ENCODE results near the gene TRIM44. TPM values are rescaled to one million over a fixed set of nuclear protein-coding genes. Genes with fewer than 3 reads are reported as not detected.

The TRIM44 gene
- total RNA-seq, 5 donors from 2014 or later (not counting 1 experiment from before 2014, with no cell fraction given), result 39.8 to 58.4 (median 51.7) TPM

DNA sequence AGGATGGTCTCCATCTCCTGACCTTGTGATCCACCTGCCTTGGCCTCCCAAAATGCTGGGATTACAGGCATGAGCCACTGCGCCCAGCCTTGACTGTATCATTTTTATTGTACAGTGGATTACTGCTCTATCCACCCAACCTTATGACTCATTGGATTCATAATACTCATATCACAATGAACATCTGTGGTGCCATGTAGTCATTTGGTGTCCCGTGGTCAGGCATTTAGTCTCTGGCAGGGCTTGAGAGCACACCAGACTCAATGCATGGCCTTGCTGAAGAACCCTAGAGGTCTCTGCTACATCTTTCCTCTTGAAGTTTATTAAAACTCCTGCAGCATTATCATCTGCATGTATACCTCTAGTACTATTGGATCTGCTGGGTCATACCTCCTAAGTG is 183.3 kb downstream of the TRIM44 start:
- ATAC-seq (replicated peaks in 1 of 4) (no peak), DNase-seq (no peak)
- H3K27me3 ChIP-seq (replicated peaks in 1 of 2; ENCODE audit: control insufficient read depth in 2 of 2, extremely low read depth in 1 of 2, insufficient read depth in 2 of 2, low read length in 1 of 2), result peaks cover 0 to 3% of the 10 kb centered on the region in 2 experiments
- ChIA-PET CTCF (no interaction called here), POLR2A (no interaction called here)
- Mint-ChIP-seq H3K27me3 (peaks cover 16 to 38% of the 10 kb centered on the region in 2 donors), H3K4me1 (no peaks in the 10 kb centered on the region), H3K27ac (no peak overlapping the region), H3K36me3 (no peaks in the 10 kb centered on the region), H3K9me3 (no peaks in the 10 kb centered on the region), H3K4me3 (no peak overlapping the region)
- H3K27ac ChIP-seq (ENCODE audit: low read length), result no peak overlapping the region
- WGBS (ENCODE audit: insufficient coverage), result 56% methylated on average over 1 of the region's 2 CpGs
- H3K4me1 ChIP-seq (ENCODE audit: control insufficient read depth in 1 of 2, extremely low read depth in 1 of 2, insufficient read depth in 2 of 2, low read length in 2 of 2), result no peaks in the 10 kb centered on the region
- no peaks in the 10 kb centered on the region for H3K9me3 ChIP-seq
- H3K4me3 ChIP-seq (ENCODE audit: control insufficient read depth in 1 of 2, extremely low read depth in 1 of 2, low read length in 1 of 2), result no peak overlapping the region
- H3K36me3 ChIP-seq (ENCODE audit: control insufficient read depth in 2 of 2, extremely low read depth in 1 of 2, insufficient read depth in 1 of 2, low read length in 1 of 2), result no peaks in the 10 kb centered on the region

DNA sequence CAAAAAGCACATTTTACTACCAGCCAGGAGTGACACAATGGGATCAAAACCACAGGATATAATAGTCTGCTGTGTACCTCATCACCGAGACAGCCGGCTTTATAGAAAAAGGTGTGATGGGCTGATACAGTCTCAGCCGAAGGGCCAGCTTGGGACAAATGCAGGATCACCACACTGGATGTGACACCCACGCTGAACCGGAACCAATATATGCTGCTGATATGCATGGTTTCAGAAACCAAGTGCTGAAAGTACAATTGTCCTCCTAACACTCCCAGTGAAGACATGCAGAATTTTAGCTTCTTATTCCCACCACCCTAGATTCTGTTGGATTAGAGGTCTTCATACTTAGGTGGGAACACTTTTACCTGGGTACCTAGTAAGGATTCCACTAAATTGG is 184.3 kb downstream of the TRIM44 start:
- H3K27me3 Mint-ChIP-seq, result peaks cover 10 to 30% of the 10 kb centered on the region in 2 donors
- CTCF ChIA-PET, result interaction anchor here in 1 of 2 donors (0.6 kb wide), 1 partner anchor 397 kb away, joined by 3 read pairs; no protein-coding TSS in a partner anchor
- no peaks in the 10 kb centered on the region for H3K4me1 Mint-ChIP-seq
- H3K9me3 Mint-ChIP-seq, result no peaks in the 10 kb centered on the region
- POLR2A ChIA-PET, result no interaction called here
- H3K27me3 ChIP-seq (replicated peaks in 1 of 2; ENCODE audit: control insufficient read depth in 2 of 2, extremely low read depth in 1 of 2, insufficient read depth in 2 of 2, low read length in 1 of 2), result peaks cover 0 to 3% of the 10 kb centered on the region in 2 experiments
- no peak overlapping the region for H3K4me3 Mint-ChIP-seq
- ATAC-seq (replicated peaks in 1 of 4) (no peak), DNase-seq (no peak)
- H3K27ac Mint-ChIP-seq, result no peak overlapping the region
- no peaks in the 10 kb centered on the region for H3K36me3 ChIP-seq (ENCODE audit: control insufficient read depth in 2 of 2, extremely low read depth in 1 of 2, insufficient read depth in 1 of 2, low read length in 1 of 2)
- H3K4me1 ChIP-seq (ENCODE audit: control insufficient read depth in 1 of 2, extremely low read depth in 1 of 2, insufficient read depth in 2 of 2, low read length in 2 of 2), result no peaks in the 10 kb centered on the region
- H3K36me3 Mint-ChIP-seq, result no peaks in the 10 kb centered on the region
- no peak overlapping the region for H3K4me3 ChIP-seq (ENCODE audit: control insufficient read depth in 1 of 2, extremely low read depth in 1 of 2, low read length in 1 of 2)
- H3K27ac ChIP-seq (ENCODE audit: low read length), result no peak overlapping the region
- no peaks in the 10 kb centered on the region for H3K9me3 ChIP-seq
- WGBS (ENCODE audit: insufficient coverage), result 90% methylated on average over 2 of the region's 5 CpGs

DNA sequence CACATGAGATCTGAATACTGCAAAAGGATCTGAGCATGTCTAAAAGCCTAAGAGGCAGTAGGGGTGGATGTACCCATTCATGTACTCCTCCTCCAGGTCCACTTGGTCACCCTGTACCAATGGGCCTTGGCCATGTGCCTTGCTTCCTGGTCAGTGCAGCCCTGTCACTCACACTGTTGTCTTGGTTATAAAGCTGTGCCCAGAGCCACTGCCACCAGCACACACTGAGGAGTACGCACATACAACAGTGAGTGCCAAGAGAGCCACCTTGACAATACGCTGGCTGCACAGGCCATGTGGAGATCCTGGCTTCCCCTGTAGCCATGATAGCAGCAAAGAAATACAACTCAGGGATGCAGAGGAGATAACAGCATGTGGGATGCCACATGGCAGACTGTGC is 184.9 kb downstream of the TRIM44 start:
- H3K9me3 ChIP-seq, result no peaks in the 10 kb centered on the region
- H3K4me1 Mint-ChIP-seq, result no peaks in the 10 kb centered on the region
- POLR2A ChIA-PET, result no interaction called here
- no peak overlapping the region for H3K4me3 Mint-ChIP-seq
- H3K27me3 ChIP-seq (replicated peaks in 1 of 2; ENCODE audit: control insufficient read depth in 2 of 2, extremely low read depth in 1 of 2, insufficient read depth in 2 of 2, low read length in 1 of 2), result peaks cover 0 to 6% of the 10 kb centered on the region in 2 experiments
- 71% methylated on average over 2 of the region's 2 CpGs for WGBS (ENCODE audit: insufficient coverage)
- DNase-seq (no peak), ATAC-seq (replicated peaks in 1 of 4) (no peak)
- H3K4me1 ChIP-seq (ENCODE audit: control insufficient read depth in 1 of 2, extremely low read depth in 1 of 2, insufficient read depth in 2 of 2, low read length in 2 of 2), result no peaks in the 10 kb centered on the region
- H3K36me3 ChIP-seq (ENCODE audit: control insufficient read depth in 2 of 2, extremely low read depth in 1 of 2, insufficient read depth in 1 of 2, low read length in 1 of 2), result no peaks in the 10 kb centered on the region
- peaks cover 10 to 30% of the 10 kb centered on the region in 2 donors for H3K27me3 Mint-ChIP-seq
- H3K4me3 ChIP-seq (ENCODE audit: control insufficient read depth in 1 of 2, extremely low read depth in 1 of 2, low read length in 1 of 2), result no peak overlapping the region
- H3K9me3 Mint-ChIP-seq, result no peaks in the 10 kb centered on the region
- CTCF ChIA-PET, result no interaction called here
- no peak overlapping the region for H3K27ac Mint-ChIP-seq
- no peak overlapping the region for H3K27ac ChIP-seq (ENCODE audit: low read length)
- no peaks in the 10 kb centered on the region for H3K36me3 Mint-ChIP-seq

DNA sequence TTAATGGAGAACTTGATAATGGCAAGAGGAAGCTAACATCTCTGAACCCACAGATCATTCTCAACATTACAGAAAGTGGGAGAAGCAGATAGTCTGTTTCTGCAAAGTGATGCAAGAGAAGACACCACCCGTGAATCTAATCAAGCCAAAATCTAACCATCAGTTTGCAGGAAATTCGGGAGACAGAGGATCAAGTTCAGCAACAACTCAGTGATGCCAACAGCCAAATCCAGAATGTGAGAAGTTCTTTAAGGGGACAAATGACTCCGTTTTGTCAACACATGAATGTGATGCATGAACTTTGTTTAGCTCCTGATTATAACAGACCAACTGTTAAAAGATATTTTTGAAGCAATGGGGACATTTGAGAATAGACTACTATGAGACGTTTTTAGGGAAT is 186.0 kb downstream of the TRIM44 start:
- peaks cover 8 to 30% of the 10 kb centered on the region in 2 donors for H3K27me3 Mint-ChIP-seq
- H3K4me1 ChIP-seq (ENCODE audit: control insufficient read depth in 1 of 2, extremely low read depth in 1 of 2, insufficient read depth in 2 of 2, low read length in 2 of 2), result no peaks in the 10 kb centered on the region
- no peak overlapping the region for H3K4me3 ChIP-seq (ENCODE audit: control insufficient read depth in 1 of 2, extremely low read depth in 1 of 2, low read length in 1 of 2)
- POLR2A ChIA-PET, result no interaction called here
- no peaks in the 10 kb centered on the region for H3K9me3 Mint-ChIP-seq
- no peaks in the 10 kb centered on the region for H3K36me3 Mint-ChIP-seq
- no peak overlapping the region for H3K4me3 Mint-ChIP-seq
- no peaks in the 10 kb centered on the region for H3K36me3 ChIP-seq (ENCODE audit: control insufficient read depth in 2 of 2, extremely low read depth in 1 of 2, insufficient read depth in 1 of 2, low read length in 1 of 2)
- H3K9me3 ChIP-seq, result no peaks in the 10 kb centered on the region
- DNase-seq, result no peak
- WGBS (ENCODE audit: insufficient coverage), result 55% methylated on average over 2 of the region's 4 CpGs
- peaks cover 0 to 6% of the 10 kb centered on the region in 2 experiments for H3K27me3 ChIP-seq (replicated peaks in 1 of 2; ENCODE audit: control insufficient read depth in 2 of 2, extremely low read depth in 1 of 2, insufficient read depth in 2 of 2, low read length in 1 of 2)
- CTCF ChIA-PET, result no interaction called here
- no peak overlapping the region for H3K27ac ChIP-seq (ENCODE audit: low read length)
- ATAC-seq (replicated peaks in 1 of 4), result no peak
- H3K4me1 Mint-ChIP-seq, result no peaks in the 10 kb centered on the region
- no peak overlapping the region for H3K27ac Mint-ChIP-seq

DNA sequence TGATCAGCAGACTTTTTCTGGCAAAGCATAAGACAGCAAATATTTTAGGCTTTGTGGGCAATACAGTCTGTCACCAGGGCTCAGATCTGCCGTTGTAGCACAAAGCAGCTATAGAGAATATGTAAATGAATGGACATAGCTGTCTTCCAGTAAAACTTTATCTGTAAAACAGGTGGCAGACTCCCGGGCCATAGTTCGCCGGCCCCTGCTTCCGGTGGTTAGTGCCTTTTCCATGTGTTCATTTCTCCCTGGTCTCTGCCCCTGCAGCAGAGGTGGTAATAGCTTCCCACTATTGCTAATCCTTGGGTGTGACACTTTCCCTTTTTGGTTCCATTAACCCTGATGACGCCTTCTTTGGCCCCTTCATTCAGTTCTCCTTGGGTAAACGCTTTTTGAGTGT is 187.6 kb downstream of the TRIM44 start:
- CTCF ChIA-PET, result no interaction called here

DNA sequence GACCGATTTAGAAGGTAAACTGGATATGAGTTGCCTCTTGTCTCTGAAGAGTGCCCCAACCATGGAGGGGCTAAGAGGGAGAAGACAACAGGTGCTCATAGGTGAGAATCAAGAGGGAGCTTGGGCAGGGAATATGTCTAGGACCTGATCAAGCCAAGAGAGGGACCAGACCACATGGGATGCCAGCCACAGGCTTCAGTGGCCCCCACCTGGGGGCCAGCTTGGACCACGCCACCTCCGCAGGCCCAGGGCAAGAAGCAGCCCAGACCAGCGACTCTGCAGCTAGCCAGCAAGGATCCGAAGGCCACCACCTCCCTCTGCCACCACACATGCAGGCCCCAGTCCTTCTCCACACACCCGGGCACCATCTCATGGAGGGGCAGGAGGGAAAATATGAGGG is 188.8 kb downstream of the TRIM44 start:
- peaks cover 0 to 6% of the 10 kb centered on the region in 2 experiments for H3K27me3 ChIP-seq (replicated peaks in 1 of 2; ENCODE audit: control insufficient read depth in 2 of 2, extremely low read depth in 1 of 2, insufficient read depth in 2 of 2, low read length in 1 of 2)
- DNase-seq (no peak), ATAC-seq (replicated peaks in 1 of 4) (no peak)
- no peaks in the 10 kb centered on the region for H3K36me3 Mint-ChIP-seq
- H3K27ac Mint-ChIP-seq, result no peak overlapping the region
- H3K36me3 ChIP-seq (ENCODE audit: control insufficient read depth in 2 of 2, extremely low read depth in 1 of 2, insufficient read depth in 1 of 2, low read length in 1 of 2), result no peaks in the 10 kb centered on the region
- WGBS (ENCODE audit: insufficient coverage), result 100% methylated on average over 1 of the region's 6 CpGs
- ChIA-PET CTCF (no interaction called here), POLR2A (no interaction called here)
- H3K4me3 Mint-ChIP-seq, result no peak overlapping the region
- no peak overlapping the region for H3K4me3 ChIP-seq (ENCODE audit: control insufficient read depth in 1 of 2, extremely low read depth in 1 of 2, low read length in 1 of 2)
- H3K9me3 Mint-ChIP-seq, result no peaks in the 10 kb centered on the region
- peaks cover 4 to 25% of the 10 kb centered on the region in 2 donors for H3K27me3 Mint-ChIP-seq
- no peak overlapping the region for H3K27ac ChIP-seq (ENCODE audit: low read length)
- H3K4me1 ChIP-seq (ENCODE audit: control insufficient read depth in 1 of 2, extremely low read depth in 1 of 2, insufficient read depth in 2 of 2, low read length in 2 of 2), result no peaks in the 10 kb centered on the region
- H3K9me3 ChIP-seq, result no peaks in the 10 kb centered on the region
- no peaks in the 10 kb centered on the region for H3K4me1 Mint-ChIP-seq

More for the DNA sequence above, 187.6 kb downstream of the TRIM44 start:
- H3K4me3 ChIP-seq (ENCODE audit: control insufficient read depth in 1 of 2, extremely low read depth in 1 of 2, low read length in 1 of 2), result no peak overlapping the region
- no peak overlapping the region for H3K4me3 Mint-ChIP-seq
- WGBS (ENCODE audit: insufficient coverage), result 85% methylated on average over 5 of the region's 7 CpGs
- no peaks in the 10 kb centered on the region for H3K36me3 ChIP-seq (ENCODE audit: control insufficient read depth in 2 of 2, extremely low read depth in 1 of 2, insufficient read depth in 1 of 2, low read length in 1 of 2)
- DNase-seq (no peak), ATAC-seq (replicated peaks in 1 of 4) (no peak)
- H3K9me3 Mint-ChIP-seq, result no peaks in the 10 kb centered on the region
- H3K9me3 ChIP-seq, result no peaks in the 10 kb centered on the region
- peaks cover 0 to 6% of the 10 kb centered on the region in 2 experiments for H3K27me3 ChIP-seq (replicated peaks in 1 of 2; ENCODE audit: control insufficient read depth in 2 of 2, extremely low read depth in 1 of 2, insufficient read depth in 2 of 2, low read length in 1 of 2)
- no peaks in the 10 kb centered on the region for H3K36me3 Mint-ChIP-seq
- POLR2A ChIA-PET, result no interaction called here
- no peak overlapping the region for H3K27ac Mint-ChIP-seq
- peaks cover 8 to 30% of the 10 kb centered on the region in 2 donors for H3K27me3 Mint-ChIP-seq
- H3K4me1 ChIP-seq (ENCODE audit: control insufficient read depth in 1 of 2, extremely low read depth in 1 of 2, insufficient read depth in 2 of 2, low read length in 2 of 2), result no peaks in the 10 kb centered on the region
- no peak overlapping the region for H3K27ac ChIP-seq (ENCODE audit: low read length)
- H3K4me1 Mint-ChIP-seq, result no peaks in the 10 kb centered on the region

DNA sequence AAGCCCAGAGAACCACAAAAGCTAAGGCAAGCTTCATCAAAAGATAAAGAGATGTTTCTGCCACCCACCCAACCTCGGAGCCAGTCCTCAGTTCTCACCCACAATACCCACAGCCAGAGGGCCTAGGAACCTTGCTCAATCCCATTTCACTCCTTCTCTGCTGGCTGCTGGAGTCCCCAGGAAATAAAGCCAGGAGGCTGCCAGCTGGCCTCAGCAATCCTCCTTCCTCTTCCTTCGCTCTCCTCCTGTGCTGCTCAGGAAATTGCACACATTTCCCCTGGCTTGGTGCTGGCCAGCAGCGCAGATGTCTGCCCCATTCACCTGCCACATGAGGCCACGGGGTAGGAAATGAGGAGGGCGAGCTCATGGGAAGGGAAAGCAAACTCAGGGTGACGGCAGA is 189.5 kb downstream of the TRIM44 start:
- Mint-ChIP-seq H3K4me1 (no peaks in the 10 kb centered on the region), H3K4me3 (no peak overlapping the region), H3K27ac (no peak overlapping the region), H3K27me3 (peaks cover 4 to 23% of the 10 kb centered on the region in 2 donors), H3K36me3 (no peaks in the 10 kb centered on the region), H3K9me3 (no peaks in the 10 kb centered on the region)
- no peaks in the 10 kb centered on the region for H3K9me3 ChIP-seq
- peaks cover 0 to 6% of the 10 kb centered on the region in 2 experiments for H3K27me3 ChIP-seq (replicated peaks in 1 of 2; ENCODE audit: control insufficient read depth in 2 of 2, extremely low read depth in 1 of 2, insufficient read depth in 2 of 2, low read length in 1 of 2)
- CTCF ChIA-PET, result no interaction called here
- POLR2A ChIA-PET, result no interaction called here
- no peak overlapping the region for H3K27ac ChIP-seq (ENCODE audit: low read length)
- no peaks in the 10 kb centered on the region for H3K36me3 ChIP-seq (ENCODE audit: control insufficient read depth in 2 of 2, extremely low read depth in 1 of 2, insufficient read depth in 1 of 2, low read length in 1 of 2)
- DNase-seq (no peak), ATAC-seq (replicated peaks in 1 of 4) (no peak)
- 0% methylated on average over 1 of the region's 6 CpGs for WGBS (ENCODE audit: insufficient coverage)
- no peaks in the 10 kb centered on the region for H3K4me1 ChIP-seq (ENCODE audit: control insufficient read depth in 1 of 2, extremely low read depth in 1 of 2, insufficient read depth in 2 of 2, low read length in 2 of 2)
- H3K4me3 ChIP-seq (ENCODE audit: control insufficient read depth in 1 of 2, extremely low read depth in 1 of 2, low read length in 1 of 2), result no peak overlapping the region

Data from T-cell (primary cell).